Activated CD8-positive, alpha-beta T cell treated with anti-CD3 and anti-CD28 coated beads for 36 hours (primary cell): ENCODE data around the gene MSGN1. TPM values are rescaled to one million over a fixed set of nuclear protein-coding genes. Genes with fewer than 3 reads are reported as not detected.

ENCODE experiments used
- ATAC-seq: fragments of 200-7000 bp; cut with Tn5 transposase; one replicate; pipeline ENCODE4 v1.10.0; 2021; ENCODE audit warnings: mild to moderate bottlenecking, moderate library complexity
- CTCF ChIA-PET: fragments of 350-600 bp; sonication (Branson Sonifier 250); formaldehyde crosslinking; loops from one replicate; lab custom pipeline; 2021; ENCODE audit warnings: antibody characterized with exemption; lab: Charles Lee
- POLR2A ChIA-PET: fragments of 350-600 bp; sonication (Branson Sonifier 250); formaldehyde crosslinking; loops from one replicate; lab custom pipeline; 2021; ENCODE audit warnings: antibody characterized with exemption; lab: Charles Lee
- DNase-seq: peaks from one replicate; pipeline ENCODE4 v3.0.0-alpha.2; 2020
- H3K27ac Mint-ChIP-seq: one replicate; pipeline ENCODE4 v1.8.0; 2021; ENCODE audit warnings: mild to moderate bottlenecking, mixed read lengths
- H3K27me3 Mint-ChIP-seq: one replicate; pipeline ENCODE4 v1.8.0; 2021; ENCODE audit warnings: mixed read lengths
- H3K36me3 Mint-ChIP-seq: one replicate; pipeline ENCODE4 v1.8.0; 2021; ENCODE audit warnings: low read depth, mixed read lengths
- H3K4me1 Mint-ChIP-seq: one replicate; pipeline ENCODE4 v1.8.0; 2021; ENCODE audit warnings: low read depth, mixed read lengths
- H3K4me3 Mint-ChIP-seq: one replicate; pipeline ENCODE4 v1.8.0; 2021; ENCODE audit warnings: mild to moderate bottlenecking, moderate library complexity, mixed read lengths
- H3K9me3 Mint-ChIP-seq: one replicate; pipeline ENCODE4 v1.8.0; 2021; ENCODE audit warnings: mixed read lengths
- CTCF ChIP-seq: fragments of 200-600 bp; IDR thresholded peaks from one replicate; pipeline ENCODE4 v1.8.0; 2022; ENCODE audit warnings: antibody characterized with exemption, mild to moderate bottlenecking
- intact Hi-C: fragments of 100-400 bp; cut with micrococcal nuclease; formaldehyde crosslinking; loops from one replicate; pipeline ENCODE4 v1.10.0; 2022
- total RNA-seq, 2 experiments: library from RNA; stranded (reverse); gene quantifications; one replicate each; pipeline ENCODE4 v1.2.3, GENCODE V29; 2021

MSGN1 gene
- total RNA-seq, 2 experiments from 2014 or later: not detected

- DNase-seq: no peak
- TF ChIP-seq CTCF: no peak
- ChIA-PET POLR2A (no interaction called here), CTCF (no interaction called here)
- Mint-ChIP-seq H3K36me3 (no peaks in the 10 kb centered on the region), H3K4me1 (peaks cover 3% of the 10 kb centered on the region), H3K27me3 (peaks cover 28% of the 10 kb centered on the region), H3K27ac (no peak overlapping the region), H3K4me3 (no peak overlapping the region), H3K9me3 (no peaks in the 10 kb centered on the region)
- intact Hi-C loops: no loop called here
- ATAC-seq: no peak
These were observed 24.5 kb upstream of the MSGN1 start for GRCh38 chr2:17791817-17792130.

- Mint-ChIP-seq H3K4me1 (peaks cover 3% of the 10 kb centered on the region), H3K4me3 (no peak overlapping the region), H3K36me3 (no peaks in the 10 kb centered on the region), H3K9me3 (no peaks in the 10 kb centered on the region), H3K27ac (no peak overlapping the region), H3K27me3 (peaks cover 28% of the 10 kb centered on the region)
- intact Hi-C loops: no loop called here
- ChIA-PET POLR2A (no interaction called here), CTCF (no interaction called here)
- DNase-seq (no peak), ATAC-seq (no peak)
- TF ChIP-seq CTCF: no peak
These were observed 23.7 kb upstream of the MSGN1 start for GRCh38 chr2:17792515-17792914.

GRCh38 chr2:17793296-17793695 lies 23.0 kb upstream of the MSGN1 start:
- intact Hi-C loops: no loop called here
- TF ChIP-seq CTCF: no peak
- Mint-ChIP-seq H3K4me3 (no peak overlapping the region), H3K27ac (no peak overlapping the region), H3K36me3 (no peaks in the 10 kb centered on the region), H3K4me1 (peaks cover 3% of the 10 kb centered on the region), H3K9me3 (no peaks in the 10 kb centered on the region), H3K27me3 (peaks cover 30% of the 10 kb centered on the region)
- no peak for DNase-seq
- ChIA-PET CTCF (no interaction called here), POLR2A (no interaction called here)
- no peak for ATAC-seq

- POLR2A ChIA-PET: no interaction called here
- DNase-seq (no peak), ATAC-seq (no peak)
- H3K4me3 Mint-ChIP-seq: no peak overlapping the region
- no peaks in the 10 kb centered on the region for H3K36me3 Mint-ChIP-seq
- peaks cover 30% of the 10 kb centered on the region for H3K27me3 Mint-ChIP-seq
- intact Hi-C loops: no loop called here
- no peak overlapping the region for H3K27ac Mint-ChIP-seq
- no peak for TF ChIP-seq CTCF
- peaks cover 3% of the 10 kb centered on the region for H3K4me1 Mint-ChIP-seq
- CTCF ChIA-PET: no interaction called here
- no peaks in the 10 kb centered on the region for H3K9me3 Mint-ChIP-seq
These were observed 22.4 kb upstream of the MSGN1 start for GRCh38 chr2:17793803-17794354.

- ATAC-seq: no peak
- Mint-ChIP-seq H3K9me3 (no peaks in the 10 kb centered on the region), H3K4me1 (peaks cover 3% of the 10 kb centered on the region), H3K27me3 (peaks cover 30% of the 10 kb centered on the region), H3K36me3 (no peaks in the 10 kb centered on the region), H3K4me3 (no peak overlapping the region), H3K27ac (no peak overlapping the region)
- ChIA-PET POLR2A (interaction anchor here (0.6 kb wide), 1 partner anchor 645 kb away, joined by 3 read pairs; no protein-coding TSS in a partner anchor), CTCF (interaction anchor here (0.9 kb wide), 1 partner anchor 9 kb away, joined by 3 read pairs; no protein-coding TSS in a partner anchor)
- DNase-seq: no peak
- intact Hi-C loops: no loop called here
- no peak for TF ChIP-seq CTCF
These were observed 21.0 kb upstream of the MSGN1 start for GRCh38 chr2:17795309-17795708.
